Common myeloid progenitor, CD34-positive (primary cell): ENCODE data around the gene ST8SIA2.

Experiments
- CTCF ChIA-PET: fragments of 350-600 bp; sonication (Branson Sonifier 250); formaldehyde crosslinking; loops from one replicate; lab custom pipeline; 2021; ENCODE audit warnings: antibody characterized with exemption; lab: Charles Lee
- POLR2A ChIA-PET: fragments of 350-600 bp; sonication (Branson Sonifier 250); formaldehyde crosslinking; loops from one replicate; lab custom pipeline; 2021; ENCODE audit warnings: antibody characterized with exemption; lab: Charles Lee
- DNase-seq, 3 donors: peaks; one replicate each; pipeline versions ENCODE4 v3.0.0 to v3.0.0-alpha.2; 2013
- H3K27ac ChIP-seq, 2 experiments: 1 replicate in 1 of 2; 2 replicates in 1 of 2; pipeline ENCODE4 v1.7.0; 2013; ENCODE audit warnings: inconsistent platforms in 2 of 2, low read length in 2 of 2, mild to moderate bottlenecking in 2 of 2, low read depth in 1 of 2, moderate library complexity in 1 of 2; ENCODE audit not compliant: severe bottlenecking in 2 of 2, insufficient read depth in 1 of 2, poor library complexity in 1 of 2
- H3K27me3 ChIP-seq, 5 experiments: replicated peaks in 2 of 5; 1 replicate in 3 of 5; 2 replicates in 2 of 5; pipeline versions ENCODE4 v1.6.1 to v1.7.0; 2013; ENCODE audit warnings: low read length in 4 of 5, mild to moderate bottlenecking in 2 of 5, moderate library complexity in 2 of 5, inconsistent platforms in 1 of 5; ENCODE audit not compliant: insufficient read depth in 5 of 5, control insufficient read depth in 4 of 5
- H3K36me3 ChIP-seq, 4 experiments: 1 replicate in 2 of 4; 2 replicates in 2 of 4; pipeline versions ENCODE4 v1.6.1 to v1.7.0; 2013; ENCODE audit warnings: low read length in 3 of 4, control low read depth in 1 of 4, mild to moderate bottlenecking in 1 of 4; ENCODE audit not compliant: control insufficient read depth in 4 of 4, insufficient read depth in 4 of 4
- H3K4me1 ChIP-seq, 4 experiments: 1 replicate in 3 of 4; 2 replicates in 1 of 4; pipeline versions ENCODE4 v1.6.1 to v1.7.1; 2013; ENCODE audit warnings: low read length in 3 of 4, mild to moderate bottlenecking in 3 of 4, control low read depth in 1 of 4, inconsistent platforms in 1 of 4, moderate library complexity in 1 of 4; ENCODE audit not compliant: control insufficient read depth in 4 of 4, insufficient read depth in 4 of 4; ENCODE audit errors: control extremely low read depth in 1 of 4
- H3K4me3 ChIP-seq, 7 experiments: 1 replicate in 4 of 7; 2 replicates in 3 of 7; pipeline versions ENCODE4 v1.5.1 to v1.7.0; 2013; ENCODE audit warnings: mild to moderate bottlenecking in 7 of 7, low read length in 6 of 7, moderate library complexity in 6 of 7, inconsistent platforms in 2 of 7, low read depth in 2 of 7, control low read depth in 1 of 7; ENCODE audit not compliant: insufficient read depth in 4 of 7, control insufficient read depth in 1 of 7; ENCODE audit errors: extremely low read depth in 1 of 7
- H3K9me3 ChIP-seq, 5 experiments: 1 replicate in 4 of 5; 2 replicates in 1 of 5; pipeline versions ENCODE4 v1.6.1 to v1.7.1; 2013; ENCODE audit warnings: low read length in 4 of 5, mild to moderate bottlenecking in 2 of 5, inconsistent platforms in 1 of 5, low read depth in 1 of 5, moderate library complexity in 1 of 5; ENCODE audit not compliant: control insufficient read depth in 4 of 5, insufficient read depth in 2 of 5; ENCODE audit errors: control extremely low read depth in 1 of 5
- WGBS: methylation state at CpG from one replicate; pipeline ENCODE4 v1.1.5; 2013; ENCODE audit not compliant: insufficient coverage; 5-methylcytosine and 5-hydroxymethylcytosine counted together

Gene ST8SIA2

DNA sequence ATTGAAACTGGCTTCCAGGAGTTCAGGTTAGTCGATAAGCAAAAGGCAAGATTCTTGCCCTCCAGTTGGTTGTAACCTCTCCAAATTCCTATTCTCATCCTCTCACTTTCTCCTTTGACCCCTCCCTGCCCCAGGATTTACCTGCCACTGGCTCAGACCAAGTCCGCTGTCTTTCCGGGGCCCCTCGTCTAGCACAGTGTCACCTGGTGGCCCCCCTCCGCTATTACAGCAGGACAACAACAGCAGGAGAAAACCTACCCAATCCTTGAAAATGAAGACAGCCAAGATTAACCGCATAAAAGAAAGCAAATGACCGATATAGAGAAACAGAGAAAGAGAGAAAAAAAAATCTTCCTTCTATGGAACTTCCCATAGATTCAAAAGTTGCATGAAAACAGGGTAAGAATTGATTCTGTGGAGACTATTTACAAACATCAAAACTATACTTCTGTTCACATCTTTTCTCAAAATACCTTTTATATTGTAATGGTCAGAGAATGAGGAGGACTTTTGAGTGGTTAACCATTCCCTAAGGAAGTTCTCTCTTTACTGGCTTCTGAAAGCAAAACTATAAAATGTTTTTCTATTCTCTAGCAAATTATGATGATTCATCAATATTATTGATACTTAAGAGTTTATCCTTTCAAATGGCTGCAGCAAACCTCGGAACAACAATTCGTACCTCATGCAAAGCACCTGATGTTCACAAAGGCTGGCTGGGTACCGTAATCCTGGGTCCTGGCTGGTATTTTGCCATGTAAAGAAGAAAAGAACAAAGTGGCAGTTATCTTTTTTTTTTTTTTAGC is 10.0 kb upstream of the ST8SIA2 start:
- Histone ChIP-seq H3K27me3 (peaks cover 0 to 20% (median 4%) of the 10 kb centered on the region in 5 experiments), H3K4me3 (no peak overlapping the region), H3K36me3 (no peaks in the 10 kb centered on the region), H3K27ac (no peak overlapping the region), H3K9me3 (no peaks in the 10 kb centered on the region), H3K4me1 (no peaks in the 10 kb centered on the region)
- CTCF ChIA-PET = no interaction called here
- POLR2A ChIA-PET = no interaction called here
- peak in 2 of 3 donors; percentile 3 to 28 for DNase-seq
- no CpG with 5 or more reads among the region's 10 CpGs for whole genome bisulfite sequencing

DNA sequence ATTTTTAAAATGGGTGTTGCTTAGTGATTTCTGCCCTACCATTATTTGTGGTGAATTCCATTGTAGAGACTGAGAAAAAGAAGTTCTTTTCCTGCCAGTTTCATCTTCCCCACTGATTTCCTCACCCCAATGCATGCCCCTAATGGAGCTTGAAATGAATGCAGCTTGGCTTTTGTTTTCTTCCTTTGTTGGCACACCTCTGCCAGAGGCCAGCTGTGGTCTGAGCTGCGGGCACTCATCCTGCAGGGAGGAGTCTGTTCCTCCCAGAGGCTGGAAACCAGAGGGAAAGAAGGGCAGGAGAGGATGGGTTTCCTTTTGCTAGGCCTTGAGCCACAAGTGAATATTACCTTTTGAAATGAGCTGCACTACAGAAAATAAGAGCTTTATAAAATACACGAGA is 9.3 kb upstream of the ST8SIA2 start:
- no peaks in the 10 kb centered on the region for H3K4me1 ChIP-seq
- CTCF ChIA-PET = no interaction called here
- no peaks in the 10 kb centered on the region for H3K9me3 ChIP-seq
- H3K36me3 ChIP-seq = no peaks in the 10 kb centered on the region
- POLR2A ChIA-PET = no interaction called here
- DNase-seq = no peak
- no peak overlapping the region for H3K4me3 ChIP-seq
- H3K27ac ChIP-seq = no peak overlapping the region
- H3K27me3 ChIP-seq = peaks cover 0 to 27% (median 10%) of the 10 kb centered on the region in 5 experiments
- WGBS = no CpG with 5 or more reads among the region's 2 CpGs

DNA sequence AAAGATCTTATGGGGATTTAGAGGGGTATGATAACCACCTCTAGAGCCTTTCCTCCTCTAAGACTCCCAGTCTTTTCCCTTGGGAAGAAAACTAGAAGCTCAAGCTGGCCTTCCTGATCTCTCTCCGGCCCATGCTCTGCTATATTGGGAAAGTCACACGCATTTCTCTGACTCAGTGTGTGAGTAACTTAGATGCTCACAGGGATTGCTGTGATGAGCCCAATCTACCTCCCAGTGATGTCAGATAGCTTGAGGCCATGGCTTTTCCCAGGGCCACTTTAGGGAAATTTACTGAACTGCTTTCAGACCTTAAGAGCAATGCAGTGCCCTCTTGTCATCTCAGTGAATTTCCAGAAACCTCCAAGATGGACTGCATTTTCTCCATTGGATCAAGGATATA is 8.6 kb upstream of the ST8SIA2 start:
- no peak for DNase-seq
- CTCF ChIA-PET = no interaction called here
- no peak overlapping the region for H3K27ac ChIP-seq
- no peaks in the 10 kb centered on the region for H3K36me3 ChIP-seq
- peaks cover 0 to 30% (median 11%) of the 10 kb centered on the region in 5 experiments for H3K27me3 ChIP-seq
- no peaks in the 10 kb centered on the region for H3K9me3 ChIP-seq
- POLR2A ChIA-PET = no interaction called here
- H3K4me1 ChIP-seq = no peaks in the 10 kb centered on the region
- WGBS = 100% methylated on average over 2 of the region's 2 CpGs
- H3K4me3 ChIP-seq = no peak overlapping the region

DNA sequence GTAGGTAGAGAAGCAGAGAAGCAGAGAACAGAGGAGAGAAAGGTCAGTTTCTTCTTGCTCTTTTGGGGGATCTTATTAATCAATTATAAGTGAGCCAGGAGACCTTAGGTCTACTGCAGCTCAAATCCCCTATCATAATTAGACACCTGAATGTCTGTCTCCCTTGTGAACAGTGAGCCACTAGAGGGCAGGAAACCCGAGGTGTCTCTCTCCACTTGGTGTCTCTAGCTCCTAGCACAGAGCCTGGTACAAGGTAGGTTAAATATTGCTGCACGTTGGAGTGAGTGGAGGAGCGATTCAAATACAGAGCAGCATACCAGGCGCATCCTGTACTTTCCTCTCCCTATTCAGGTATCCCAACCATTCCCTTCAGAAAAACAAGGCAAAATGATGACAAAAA is 2.0 kb upstream of the ST8SIA2 start:
- POLR2A ChIA-PET = no interaction called here

DNA sequence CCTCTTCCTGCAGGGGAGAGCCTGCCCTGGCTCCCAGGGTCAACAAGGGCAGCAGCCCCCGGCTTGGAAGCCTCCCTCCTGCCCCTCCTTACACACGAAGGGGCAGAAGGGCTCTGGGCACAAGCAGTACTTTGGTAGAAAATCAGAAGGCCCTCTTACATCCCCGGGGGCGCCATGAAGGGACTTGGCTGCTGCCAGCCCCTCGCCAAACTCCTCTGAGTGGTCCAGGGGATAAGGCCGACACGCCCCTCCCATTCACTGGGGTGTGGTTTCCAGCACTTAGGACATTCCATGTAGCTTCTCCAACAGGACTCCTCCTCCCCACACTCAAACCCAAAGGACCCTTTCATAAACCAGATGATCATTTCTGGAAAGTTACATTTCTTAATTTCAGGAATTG is 1.2 kb upstream of the ST8SIA2 start:
- H3K27ac ChIP-seq = no peak overlapping the region
- POLR2A ChIA-PET = no interaction called here
- H3K36me3 ChIP-seq = no peaks in the 10 kb centered on the region
- H3K27me3 ChIP-seq = peaks cover 0 to 91% (median 50%) of the 10 kb centered on the region in 5 experiments
- H3K4me1 ChIP-seq = peaks cover 0 to 26% (median 20%) of the 10 kb centered on the region in 4 experiments
- H3K9me3 ChIP-seq = peaks cover 0 to 1% (median 0%) of the 10 kb centered on the region in 5 experiments
- CTCF ChIA-PET = interaction anchor here (1.3 to 2.7 kb wide), 2 partner anchors 14 to 285 kb away, joined by 3 to 12 read pairs; no protein-coding TSS in a partner anchor
- H3K4me3 ChIP-seq = no peak overlapping the region
- 15% methylated on average over 7 of the region's 7 CpGs for WGBS
- DNase-seq = no peak

More for the DNA sequence above, 2.0 kb upstream of the ST8SIA2 start:
- Histone ChIP-seq H3K27me3 (peaks cover 0 to 90% (median 42%) of the 10 kb centered on the region in 5 experiments), H3K4me3 (no peak overlapping the region), H3K36me3 (no peaks in the 10 kb centered on the region), H3K27ac (no peak overlapping the region), H3K9me3 (peaks cover 0 to 1% (median 0%) of the 10 kb centered on the region in 5 experiments), H3K4me1 (peaks cover 0 to 26% (median 20%) of the 10 kb centered on the region in 4 experiments)
- DNase-seq = peak; percentile 35 to 58 (median 50)
- WGBS = 0% methylated on average over 1 of the region's 4 CpGs
- CTCF ChIA-PET = interaction anchor here (0.9 to 2.7 kb wide), 8 partner anchors 9 to 284 kb away, joined by 3 to 12 read pairs (median 4); no protein-coding TSS in a partner anchor

DNA sequence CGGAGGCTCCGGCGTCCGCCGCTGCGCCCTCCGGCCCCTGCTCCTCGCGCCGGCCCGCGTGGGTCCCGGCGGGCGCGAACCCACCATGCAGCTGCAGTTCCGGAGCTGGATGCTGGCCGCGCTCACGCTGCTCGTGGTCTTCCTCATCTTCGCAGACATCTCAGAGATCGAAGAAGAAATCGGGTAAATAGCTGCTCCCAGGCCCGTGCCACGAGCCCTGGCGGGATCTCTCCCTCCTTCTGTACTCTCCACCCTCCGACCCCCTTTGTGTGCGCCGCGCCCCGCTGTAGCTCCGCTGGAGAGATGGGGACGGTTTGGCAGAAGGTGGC is 263 bp downstream of the ST8SIA2 start:
- H3K4me1 ChIP-seq = peaks cover 0 to 26% (median 20%) of the 10 kb centered on the region in 4 experiments
- ChIA-PET POLR2A (no interaction called here), CTCF (interaction anchor here (1.3 kb wide), 1 partner anchor 115 kb away, joined by 3 read pairs; no protein-coding TSS in a partner anchor)
- H3K27ac ChIP-seq = no peak overlapping the region
- 0% methylated on average over 23 of the region's 34 CpGs for WGBS
- H3K27me3 ChIP-seq = peaks cover 0 to 85% (median 53%) of the 10 kb centered on the region in 5 experiments
- H3K9me3 ChIP-seq = peaks cover 0 to 1% (median 0%) of the 10 kb centered on the region in 5 experiments
- H3K36me3 ChIP-seq = no peaks in the 10 kb centered on the region
- peak overlapping the region in 6 of 7 experiments; percentile 33 to 71 (median 67) for H3K4me3 ChIP-seq
- peak; percentile 1 to 35 (median 22) for DNase-seq
